ENCODE measurements around the gene CTAGE9.

The CTAGE9 gene

DNA sequence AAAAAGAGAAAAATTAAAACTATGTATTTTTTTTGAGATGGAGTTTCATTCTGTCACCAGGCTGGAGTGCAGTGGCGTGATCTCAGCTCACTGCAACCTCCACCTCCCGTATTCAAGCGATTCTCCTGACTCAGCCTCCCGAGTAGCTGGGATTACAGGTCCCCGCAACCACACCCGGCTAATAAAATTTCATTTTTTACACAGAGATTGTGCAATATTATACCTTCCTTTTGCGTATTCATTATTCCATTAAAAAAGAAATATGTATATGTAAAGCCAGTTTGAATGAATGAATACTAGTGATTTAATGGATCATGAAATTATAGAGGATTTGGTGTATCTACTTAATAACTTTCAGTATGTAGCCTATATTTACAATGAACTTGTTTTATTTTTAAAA lies 38.2 kb upstream of the CTAGE9 start:
- H3K4me3 ChIP-seq (replicated peaks; ENCODE audit: low read depth, low read length) = no peak overlapping the region
- no peak for DNase-seq (ENCODE audit: extremely low read depth, insufficient read length)
- no peaks in the 10 kb centered on the region for H3K27me3 ChIP-seq (replicated peaks; ENCODE audit: control insufficient read depth, insufficient read depth, low read length)
- TF ChIP-seq, protein P1, sequence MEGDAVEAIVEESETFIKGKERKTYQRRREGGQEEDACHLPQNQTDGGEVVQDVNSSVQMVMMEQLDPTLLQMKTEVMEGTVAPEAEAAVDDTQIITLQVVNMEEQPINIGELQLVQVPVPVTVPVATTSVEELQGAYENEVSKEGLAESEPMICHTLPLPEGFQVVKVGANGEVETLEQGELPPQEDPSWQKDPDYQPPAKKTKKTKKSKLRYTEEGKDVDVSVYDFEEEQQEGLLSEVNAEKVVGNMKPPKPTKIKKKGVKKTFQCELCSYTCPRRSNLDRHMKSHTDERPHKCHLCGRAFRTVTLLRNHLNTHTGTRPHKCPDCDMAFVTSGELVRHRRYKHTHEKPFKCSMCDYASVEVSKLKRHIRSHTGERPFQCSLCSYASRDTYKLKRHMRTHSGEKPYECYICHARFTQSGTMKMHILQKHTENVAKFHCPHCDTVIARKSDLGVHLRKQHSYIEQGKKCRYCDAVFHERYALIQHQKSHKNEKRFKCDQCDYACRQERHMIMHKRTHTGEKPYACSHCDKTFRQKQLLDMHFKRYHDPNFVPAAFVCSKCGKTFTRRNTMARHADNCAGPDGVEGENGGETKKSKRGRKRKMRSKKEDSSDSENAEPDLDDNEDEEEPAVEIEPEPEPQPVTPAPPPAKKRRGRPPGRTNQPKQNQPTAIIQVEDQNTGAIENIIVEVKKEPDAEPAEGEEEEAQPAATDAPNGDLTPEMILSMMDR (IDR thresholded peaks at IDR 0.05; ENCODE audit: insufficient read depth, low read length, poor library complexity, severe bottlenecking) = no peak
- H3K36me3 ChIP-seq (ENCODE audit: control insufficient read depth, insufficient read depth, low read length) = no peaks in the 10 kb centered on the region

DNA sequence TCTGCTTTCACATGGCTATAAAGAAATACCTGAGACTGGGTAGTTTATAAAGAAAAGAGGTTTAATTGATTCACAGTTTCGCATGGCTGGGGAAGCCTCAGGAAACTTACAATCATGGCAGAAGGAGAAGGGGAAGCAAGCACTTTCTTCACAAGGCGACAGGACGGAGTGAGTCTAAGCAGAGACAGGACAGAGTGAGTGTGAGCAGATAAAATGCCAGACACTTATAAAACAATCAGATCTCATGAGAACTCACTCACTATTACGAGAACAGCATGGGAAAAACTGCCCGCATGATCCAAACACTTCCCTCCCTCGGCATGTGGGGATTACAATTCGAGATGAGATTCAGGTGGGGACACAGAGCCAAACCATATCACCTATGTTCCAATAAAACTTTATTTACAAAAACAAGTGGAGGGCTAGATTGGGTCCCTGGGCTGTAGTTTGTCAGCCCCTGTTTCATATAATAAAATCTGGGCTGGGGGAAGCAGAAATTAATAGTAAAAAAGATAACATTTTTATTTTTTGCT lies 37.1 kb upstream of the CTAGE9 start:
- H3K4me3 ChIP-seq (replicated peaks; ENCODE audit: low read depth, low read length) = no peak overlapping the region
- H3K36me3 ChIP-seq (ENCODE audit: control insufficient read depth, insufficient read depth, low read length) = no peaks in the 10 kb centered on the region
- no peaks in the 10 kb centered on the region for H3K27me3 ChIP-seq (replicated peaks; ENCODE audit: control insufficient read depth, insufficient read depth, low read length)
- no peak for DNase-seq (ENCODE audit: extremely low read depth, insufficient read length)
- TF ChIP-seq, protein P1 (IDR thresholded peaks at IDR 0.05; ENCODE audit: insufficient read depth, low read length, poor library complexity, severe bottlenecking) = no peak

DNA sequence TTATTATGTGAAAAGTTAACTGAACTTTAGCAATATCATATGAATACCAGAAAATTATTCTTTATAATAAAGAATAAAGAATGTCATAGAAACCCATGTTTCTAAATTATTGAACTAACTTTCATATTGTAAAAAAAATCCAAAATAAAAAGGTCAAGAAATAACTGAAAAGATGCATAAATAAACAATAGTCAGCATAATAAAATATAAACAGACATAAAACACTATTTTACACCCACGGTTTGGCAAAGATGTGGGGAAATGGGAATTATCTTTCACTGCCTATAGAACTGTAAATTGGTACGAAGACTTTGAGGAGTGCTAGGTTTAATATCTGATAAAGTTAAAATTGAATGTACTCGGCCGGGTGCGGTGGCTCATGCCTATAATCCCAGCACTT lies 34.7 kb upstream of the CTAGE9 start:
- H3K4me3 ChIP-seq (replicated peaks; ENCODE audit: low read depth, low read length) = no peak overlapping the region
- no peaks in the 10 kb centered on the region for H3K36me3 ChIP-seq (ENCODE audit: control insufficient read depth, insufficient read depth, low read length)
- TF ChIP-seq, protein P1 (IDR thresholded peaks at IDR 0.05; ENCODE audit: insufficient read depth, low read length, poor library complexity, severe bottlenecking) = no peak
- no peak for DNase-seq (ENCODE audit: extremely low read depth, insufficient read length)
- no peaks in the 10 kb centered on the region for H3K27me3 ChIP-seq (replicated peaks; ENCODE audit: control insufficient read depth, insufficient read depth, low read length)

DNA sequence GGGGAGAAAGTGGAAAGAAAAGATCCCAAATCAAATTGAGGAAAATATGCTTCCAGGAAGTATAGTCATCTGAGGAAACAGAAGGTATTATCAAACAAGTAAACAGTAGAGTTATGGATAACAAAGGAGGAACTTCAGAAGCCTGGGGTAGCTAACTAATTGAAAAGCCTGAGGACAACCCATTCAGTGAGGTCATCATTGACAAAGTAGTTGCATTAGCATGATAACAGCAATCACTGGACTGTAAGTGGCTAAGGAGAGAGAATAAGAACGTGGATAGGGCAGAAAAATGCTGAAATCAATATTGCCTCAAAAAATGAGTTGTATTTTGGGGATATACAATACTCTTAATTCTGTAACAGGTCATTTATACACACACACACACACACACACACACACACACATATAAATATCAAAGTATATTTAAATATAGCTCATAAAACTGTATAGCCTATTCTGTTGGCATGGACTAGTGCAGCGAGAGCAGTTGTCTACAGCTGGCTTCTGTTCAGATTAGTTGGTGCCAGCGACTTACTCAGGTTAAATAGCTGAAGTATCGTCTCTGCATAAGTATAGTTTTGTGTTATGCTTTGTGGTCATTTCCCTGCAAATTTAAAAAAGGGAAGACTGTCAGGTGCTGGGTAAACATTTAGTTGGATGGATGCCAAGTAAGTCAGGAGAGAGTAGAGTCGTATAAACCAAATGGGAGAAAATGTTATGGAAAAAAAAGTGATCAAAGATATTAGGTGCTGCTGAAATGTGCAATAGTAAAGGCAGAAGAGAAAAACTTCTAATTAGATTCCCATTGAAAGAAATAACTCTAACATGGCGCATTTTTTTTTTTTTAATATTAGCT lies 33.8 kb upstream of the CTAGE9 start:
- Histone ChIP-seq H3K4me3 (replicated peaks; ENCODE audit: low read depth, low read length) (no peak overlapping the region), H3K36me3 (ENCODE audit: control insufficient read depth, insufficient read depth, low read length) (no peaks in the 10 kb centered on the region), H3K27me3 (replicated peaks; ENCODE audit: control insufficient read depth, insufficient read depth, low read length) (no peaks in the 10 kb centered on the region)
- TF ChIP-seq, protein P1 (IDR thresholded peaks at IDR 0.05; ENCODE audit: insufficient read depth, low read length, poor library complexity, severe bottlenecking) = no peak
- no peak for DNase-seq (ENCODE audit: extremely low read depth, insufficient read length)

DNA sequence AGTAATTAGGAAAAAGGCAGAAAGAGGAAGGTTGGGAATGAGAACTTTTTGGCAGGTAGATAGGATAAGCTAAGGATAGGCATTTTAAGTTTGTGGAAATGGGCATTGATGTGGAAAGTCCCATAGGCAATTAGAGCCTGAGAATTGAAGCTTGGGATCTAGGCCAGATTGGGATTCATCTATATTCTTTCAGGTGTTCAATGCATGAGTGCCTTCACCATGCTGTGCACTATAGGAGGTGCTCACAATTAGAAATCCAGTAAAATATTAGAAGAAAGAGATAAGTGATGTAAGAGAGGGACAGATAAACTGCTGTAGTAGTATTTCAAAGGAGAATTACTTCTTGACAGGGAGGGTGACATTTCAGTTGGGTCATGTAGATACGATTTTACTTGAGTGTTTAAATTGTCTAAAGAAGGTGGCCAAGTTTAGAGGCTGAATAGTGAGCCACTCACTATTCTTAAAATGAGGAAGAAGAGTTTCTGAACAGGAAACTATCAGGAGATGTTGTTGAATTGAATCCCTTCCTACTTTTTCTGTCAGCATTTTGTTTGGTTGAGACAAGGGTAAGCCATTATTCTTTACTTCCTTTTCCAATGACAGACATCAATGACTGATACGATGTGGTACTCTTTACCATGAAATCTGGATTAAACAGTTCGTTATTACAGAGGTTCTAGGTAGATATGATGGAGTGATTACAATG lies 31.0 kb upstream of the CTAGE9 start:
- Histone ChIP-seq H3K4me3 (replicated peaks; ENCODE audit: low read depth, low read length) (no peak overlapping the region), H3K27me3 (replicated peaks; ENCODE audit: control insufficient read depth, insufficient read depth, low read length) (no peaks in the 10 kb centered on the region), H3K36me3 (ENCODE audit: control insufficient read depth, insufficient read depth, low read length) (no peaks in the 10 kb centered on the region)
- DNase-seq (ENCODE audit: extremely low read depth, insufficient read length) = no peak
- TF ChIP-seq, protein P1 (IDR thresholded peaks at IDR 0.05; ENCODE audit: insufficient read depth, low read length, poor library complexity, severe bottlenecking) = no peak
